K562 (cell line): Measurements from ENCODE around the gene EML6. TPM values are rescaled to one million over a fixed set of nuclear protein-coding genes. Genes with fewer than 3 reads are reported as not detected.

Experiments used
- ATAC-seq: fragments of 200-7000 bp; cut with Tn5 transposase; 3 replicates; pipeline ENCODE4 v1.9.1; 2020; ENCODE audit warnings: moderate library complexity
- BruUV-seq: library from RNA; stranded (reverse); fragments of 400-500 nt; replicated peaks from 2 replicates; lab custom pipeline; 2021; lab: Mats Ljungman, UMichigan
- CTCF ChIA-PET: fragments of 300-600 bp; formaldehyde crosslinking; extraction: SDS; loops from one replicate; lab custom pipeline; 2021; ENCODE audit warnings: low intra/inter-chr PET ratio; lab: Yijun Ruan, JAX
- POLR2A ChIA-PET: fragments of 300-600, 350-650 bp; sonication (Branson Sonifier 250); formaldehyde crosslinking; extraction: SDS; loops from one replicate; lab custom pipeline; 2021; ENCODE audit warnings: antibody characterized with exemption, inconsistent platforms; lab: Yijun Ruan, JAX
- DNase-seq, 4 experiments: peaks; one replicate each; pipeline versions ENCODE4 v3.0.0 to v3.0.0-alpha.2; 2011 to 2018; ENCODE audit warnings: low spot score in 3 of 4, mixed read lengths in 3 of 4; ENCODE audit errors: extremely low read depth in 1 of 4
- FAIRE-seq: peaks from 2 replicates; lab custom pipeline; 2011; peaks lifted over from hg19 to GRCh38; lab: Jason Lieb, UNC
- H2AFZ ChIP-seq: 2 replicates; pipeline ENCODE4 v1.6.0; 2011; ENCODE audit warnings: low read depth, low read length, control low read depth, inconsistent platforms
- H3K27ac ChIP-seq: fragments of 200-600 bp; 3 replicates; pipeline ENCODE4 v1.8.0; 2011; ENCODE audit warnings: low read depth, mild to moderate bottlenecking, control low read depth, inconsistent platforms, low read length, moderate library complexity, mixed read lengths; ENCODE audit errors: extremely low read depth
- H3K27me3 ChIP-seq, 2 experiments: fragments of 300-600 bp in 1 of 2; 2 replicates in 1 of 2; 3 replicates in 1 of 2; pipeline versions ENCODE4 v1.6.0 to v1.8.0; 2011; ENCODE audit warnings: inconsistent platforms in 2 of 2, low read length in 2 of 2, mild to moderate bottlenecking in 1 of 2, mixed read lengths in 1 of 2, moderate library complexity in 1 of 2; ENCODE audit not compliant: control insufficient read depth in 2 of 2, insufficient read depth in 2 of 2
- H3K36me3 ChIP-seq: fragments of 300-600 bp; 3 replicates; pipeline ENCODE4 v1.8.0; 2011; ENCODE audit warnings: mild to moderate bottlenecking, low read length, inconsistent platforms; ENCODE audit not compliant: control insufficient read depth, insufficient read depth
- H3K4me1 ChIP-seq, 2 experiments: fragments of 200-600 bp in 1 of 2; replicated peaks in 1 of 2; 2 replicates in 1 of 2; 3 replicates in 1 of 2; pipeline versions ENCODE4 v1.5.1 to v1.8.0; 2011; ENCODE audit warnings: inconsistent platforms in 2 of 2, low read length in 2 of 2, mild to moderate bottlenecking in 1 of 2, mixed read lengths in 1 of 2, moderate library complexity in 1 of 2; ENCODE audit not compliant: control insufficient read depth in 2 of 2, insufficient read depth in 2 of 2
- H3K4me2 ChIP-seq: 2 replicates; pipeline ENCODE4 v1.6.1; 2011; ENCODE audit warnings: low read length, control low read depth, inconsistent platforms, mixed read lengths; ENCODE audit not compliant: insufficient read depth
- H3K4me3 ChIP-seq: fragments of 200-600 bp; sonication (generic), shearing (Covaris generic); 2 replicates; pipeline ENCODE4 v1.5.1; 2016; ENCODE audit warnings: control low read depth, inconsistent platforms
- H3K79me2 ChIP-seq: fragments of 200-600 bp; 3 replicates; pipeline ENCODE4 v1.8.0; 2011; ENCODE audit warnings: low read length, inconsistent platforms; ENCODE audit not compliant: control insufficient read depth, insufficient read depth
- H3K9ac ChIP-seq, 2 experiments: 2 replicates each; pipeline versions ENCODE4 v1.6.0 to v1.6.1; 2011; ENCODE audit warnings: low read depth in 2 of 2, low read length in 2 of 2, control low read depth in 1 of 2, inconsistent platforms in 1 of 2, mild to moderate bottlenecking in 1 of 2, mixed read lengths in 1 of 2; ENCODE audit not compliant: insufficient read depth in 1 of 2
- H3K9me1 ChIP-seq: one replicate; pipeline ENCODE4 v1.6.0; 2011; ENCODE audit warnings: inconsistent platforms, mild to moderate bottlenecking, low read length, moderate library complexity; ENCODE audit not compliant: control insufficient read depth, insufficient read depth
- H3K9me3 ChIP-seq: replicated peaks from 2 replicates; pipeline ENCODE4 v1.5.1; 2011; ENCODE audit warnings: low read depth, low read length, inconsistent platforms; ENCODE audit not compliant: control insufficient read depth, insufficient read depth
- H4K20me1 ChIP-seq: replicated peaks from 2 replicates; pipeline ENCODE4 v1.6.1; 2011; ENCODE audit warnings: low read length, inconsistent platforms, mixed read lengths; ENCODE audit not compliant: control insufficient read depth, insufficient read depth
- ARID1B ChIP-seq: fragments of 450-650 bp; IDR thresholded peaks from 2 replicates; pipeline ENCODE4 v1.6.1; 2016; ENCODE audit warnings: antibody characterized with exemption, mild to moderate bottlenecking, inconsistent platforms
- ARNT ChIP-seq, 2 experiments: fragments of 450-650 bp; IDR thresholded peaks; 2 replicates each; pipeline ENCODE4 v1.6.1; 2016; ENCODE audit warnings: mild to moderate bottlenecking in 1 of 2
- BRD9 ChIP-seq: fragments of 450-650 bp; IDR thresholded peaks from 2 replicates; pipeline ENCODE4 v1.6.1; 2018; ENCODE audit warnings: low read depth; ENCODE audit not compliant: partially characterized antibody
- CBX8 ChIP-seq: fragments of 200-600 bp; sonication (generic); IDR thresholded peaks from 2 replicates; pipeline ENCODE4 v1.6.1; 2012; ENCODE audit warnings: borderline replicate concordance, mixed run types, low read depth, mild to moderate bottlenecking, moderate library complexity, mixed read lengths, low read length, control low read depth, inconsistent platforms; ENCODE audit not compliant: poor library complexity, severe bottlenecking; ENCODE audit errors: extremely low read depth
- FOXM1 ChIP-seq, 2 experiments: fragments of 450-650 bp in 1 of 2; sonication (generic) in 1 of 2; formaldehyde crosslinking in 1 of 2; IDR thresholded peaks; 2 replicates each; pipeline versions ENCODE4 v1.6.1 to v1.9.0; 2017 to 2022; ENCODE audit warnings: low read depth in 2 of 2, mild to moderate bottlenecking in 2 of 2, missing genetic modification reagents in 1 of 2, moderate library complexity in 1 of 2
- IRF2 ChIP-seq: sonication (generic); formaldehyde crosslinking; IDR thresholded peaks from 2 replicates; pipeline ENCODE4 v1.8.1; 2022; ENCODE audit warnings: mild to moderate bottlenecking, missing genetic modification reagents
- MCM3 ChIP-seq: fragments of 450-650 bp; IDR thresholded peaks from 2 replicates; pipeline ENCODE4 v1.6.1; 2016
- NFIX ChIP-seq: fragments of 250-450 bp; sonication (Bioruptor Pico); IDR thresholded peaks from 2 replicates; pipeline ENCODE4 v1.4.0; 2020; ENCODE audit warnings: low read depth, mild to moderate bottlenecking, moderate library complexity
- PKNOX1 ChIP-seq: fragments of 450-650 bp; IDR thresholded peaks from 2 replicates; pipeline ENCODE4 v1.6.1; 2016
- RBBP5 ChIP-seq: fragments of 200-600 bp; sonication (generic); IDR thresholded peaks from 2 replicates; pipeline ENCODE4 v1.6.1; 2012; ENCODE audit warnings: borderline replicate concordance, mild to moderate bottlenecking, low read length, control low read depth, inconsistent platforms; ENCODE audit not compliant: insufficient read depth, poor library complexity, severe bottlenecking
- RFX1 ChIP-seq: fragments of 450-650 bp; IDR thresholded peaks from 2 replicates; pipeline ENCODE4 v1.6.1; 2016; ENCODE audit warnings: mild to moderate bottlenecking, moderate library complexity
- RHOXF2B ChIP-seq: fragments of 250-450 bp; sonication (Bioruptor Pico); conservative IDR thresholded peaks from 2 replicates; pipeline ENCODE4 v1.5.1; 2021
- SMAD3 ChIP-seq: fragments of 450-650 bp; formaldehyde crosslinking; conservative IDR thresholded peaks from 2 replicates; pipeline ENCODE4 v1.4.0; 2020; ENCODE audit warnings: mild to moderate bottlenecking
- SREBF2 ChIP-seq: sonication (generic); formaldehyde crosslinking; IDR thresholded peaks from 2 replicates; pipeline ENCODE4 v1.4.0; 2020; ENCODE audit warnings: mild to moderate bottlenecking, missing genetic modification reagents
- TFE3 ChIP-seq: fragments of 450-650 bp; formaldehyde crosslinking; IDR thresholded peaks from 2 replicates; pipeline ENCODE4 v1.4.0; 2020; ENCODE audit warnings: mild to moderate bottlenecking, mixed read lengths
- THRB ChIP-seq: fragments of 450-650 bp; formaldehyde crosslinking; conservative IDR thresholded peaks from 2 replicates; pipeline ENCODE4 v1.4.0; 2022; ENCODE audit warnings: mild to moderate bottlenecking, missing genetic modification characterization
- ZBTB17 ChIP-seq: fragments of 450-650 bp; formaldehyde crosslinking; IDR thresholded peaks from 2 replicates; pipeline ENCODE4 v1.4.0; 2020; ENCODE audit warnings: mild to moderate bottlenecking
- WGBS: fragments of 100-300 bp; shearing (Covaris generic); methylation state at CpG from one replicate; pipeline ENCODE4 v1.1.6; 2016; ENCODE audit warnings: low coverage, mixed read lengths; ENCODE audit not compliant: insufficient coverage; ENCODE audit errors: missing lambda C conversion rate; 5-methylcytosine and 5-hydroxymethylcytosine counted together
- in situ Hi-C: fragments of 300-500 bp; cut with MboI; formaldehyde crosslinking; loops from 4 replicates; pipeline ENCODE4 v1.15.0; 2018; ENCODE audit warnings: inconsistent platforms, mixed read lengths
- intact Hi-C: fragments of 100-400 bp; cut with micrococcal nuclease; formaldehyde crosslinking; loops from 2 replicates; pipeline ENCODE4 v1.14.2; 2022
- polyA plus RNA-seq, 8 experiments: library from polyadenylated mRNA; depleted of rRNA in 4 of 8; stranded (reverse) in 5 of 8; unstranded in 3 of 8; fragments of >200 nt; fragmentation: Nextera tagmentation in 2 of 8; fragmentation: Illumina TruSeq in 1 of 8; extraction: Ambion mirVana in 2 of 8; extraction: Trizol in 1 of 8; gene quantifications; 2 replicates each; pipeline versions ENCODE4 v1.2.1 to v1.2.3, GENCODE V29; 2011 to 2014; ENCODE audit warnings: inconsistent platforms in 1 of 8, missing spikeins in 1 of 8
- total RNA-seq, 7 experiments: library from RNA; depleted of rRNA in 6 of 7; stranded (reverse); fragments of >200 nt in 6 of 7; fragmentation: Illumina TruSeq in 2 of 7; extraction: Trizol in 2 of 7; gene quantifications; 2 replicates each; pipeline versions ENCODE4 v1.2.1 to v1.2.3, GENCODE V29; 2011 to 2021; ENCODE audit warnings: low replicate concordance in 1 of 7

EML6 gene
- total and polyA plus RNA-seq, 9 of the 15 experiments (the other 6 are each of a cell fraction or from before 2014, with no cell fraction given), result 0.07 to 0.56 (median 0.25) TPM

- H3K27me3 ChIP-seq, result peaks cover 7 to 16% of the 10 kb centered on the region in 2 experiments; a peak in 3 of 5 replicates
- no peak for FAIRE-seq
Observed at GRCh38 chr2:54801352-54801751, 77.9 kb downstream of the EML6 start.

More at GRCh38 chr2:54801352-54801751, 77.9 kb downstream of the EML6 start:
- Histone ChIP-seq H3K9me1 (no peaks in the 10 kb centered on the region), H2AFZ (no peak overlapping the region), H3K4me3 (no peak overlapping the region), H4K20me1 (no peaks in the 10 kb centered on the region), H3K9me3 (no peaks in the 10 kb centered on the region), H3K4me2 (no peak overlapping the region), H3K79me2 (no peaks in the 10 kb centered on the region), H3K36me3 (no peaks in the 10 kb centered on the region), H3K27ac (no peak overlapping the region), H3K4me1 (no peaks in the 10 kb centered on the region), H3K9ac (no peak overlapping the region)
- ChIA-PET CTCF (no interaction called here), POLR2A (no interaction called here)
- no TSS peak for BruUV-seq
- intact Hi-C loops (no loop called here), in situ Hi-C loops (no loop called here)
- ATAC-seq (no peak), DNase-seq (no peak)
- TF ChIP-seq BRD9, result no peak
- no peak for TF ChIP-seq ZBTB17 (CRISPR knock-in tag)
- TF ChIP-seq NFIX, result no peak
- TF ChIP-seq IRF2, result no peak
- no peak for TF ChIP-seq ARID1B
- no peak for TF ChIP-seq RFX1
- TF ChIP-seq TFE3 (CRISPR knock-in tag), result no peak
- no peak for TF ChIP-seq SREBF2
- no peak for TF ChIP-seq PKNOX1
- no peak for TF ChIP-seq MCM3
- TF ChIP-seq SMAD3, result no peak
- no peak for TF ChIP-seq ARNT (IDR thresholded peaks at IDR 0.05)
- no peak for TF ChIP-seq CBX8
- no peak for TF ChIP-seq THRB (CRISPR knock-in tag)
- no peak for TF ChIP-seq RBBP5
- TF ChIP-seq RHOXF2B (CRISPR knock-in tag), result no peak
- TF ChIP-seq FOXM1 (IDR thresholded peaks at IDR 0.05; ENCODE audit: low read depth), result no peak
- no peak for TF ChIP-seq FOXM1 (CRISPR knock-in tag; IDR thresholded peaks at IDR 0.05; ENCODE audit: low read depth)
- WGBS, result 2% methylated on average over 6 of the region's 6 CpGs
